GM04503 (cell line): ENCODE measurements around the gene ARMH4.

Experiments
- DNase-seq: peaks from one replicate; pipeline ENCODE4 v3.0.0-alpha.2; 2012; ENCODE audit warnings: low read depth

ARMH4 gene

GRCh38 chr14:58027904-58028303 lies 124.1 kb downstream of the ARMH4 start:
- no peak for DNase-seq

- no peak for DNase-seq
Observed at GRCh38 chr14:58026967-58027366, 125.0 kb downstream of the ARMH4 start.

- no peak for DNase-seq
Observed at GRCh38 chr14:58026219-58026618, 125.8 kb downstream of the ARMH4 start.

- no peak for DNase-seq
Observed at GRCh38 chr14:58014778-58015177, 137.2 kb downstream of the ARMH4 start.

- no peak for DNase-seq
Observed at GRCh38 chr14:58002618-58003017, 149.4 kb downstream of the ARMH4 start.

- no peak for DNase-seq
Observed at GRCh38 chr14:57999979-58000378, 152.0 kb downstream of the ARMH4 start.

- no peak for DNase-seq
Observed at GRCh38 chr14:57999471-57999870, 152.5 kb downstream of the ARMH4 start.

- no peak for DNase-seq
Observed at GRCh38 chr14:57998766-57999165, 153.2 kb downstream of the ARMH4 start.

GRCh38 chr14:57991353-57991752 lies 160.7 kb downstream of the ARMH4 start:
- DNase-seq, result no peak

GRCh38 chr14:57988445-57988844 lies 163.6 kb downstream of the ARMH4 start:
- DNase-seq, result no peak

- no peak for DNase-seq
Observed at GRCh38 chr14:57987596-57988300, 164.3 kb downstream of the ARMH4 start.

GRCh38 chr14:57987051-57987450 lies 165.0 kb downstream of the ARMH4 start:
- DNase-seq, result no peak

GRCh38 chr14:57982804-57983634 lies 169.0 kb downstream of the ARMH4 start:
- DNase-seq, result no peak

GRCh38 chr14:57981817-57982560 lies 170.0 kb downstream of the ARMH4 start:
- DNase-seq, result no peak

- no peak for DNase-seq
Observed at GRCh38 chr14:57979376-57980048, 172.5 kb downstream of the ARMH4 start.

- no peak for DNase-seq
Observed at GRCh38 chr14:57976701-57977100, 175.3 kb downstream of the ARMH4 start.

- DNase-seq, result no peak
Observed at GRCh38 chr14:57974896-57975295, 177.1 kb downstream of the ARMH4 start.

- no peak for DNase-seq
Observed at GRCh38 chr14:57970594-57970993, 181.4 kb downstream of the ARMH4 start.

- DNase-seq, result no peak
Observed at GRCh38 chr14:57970175-57970574, 181.8 kb downstream of the ARMH4 start.

GRCh38 chr14:57963071-57963470 lies 188.9 kb downstream of the ARMH4 start:
- DNase-seq, result no peak

GRCh38 chr14:57962325-57963035 lies 189.5 kb downstream of the ARMH4 start:
- no peak for DNase-seq

GRCh38 chr14:57961786-57962060 lies 190.3 kb downstream of the ARMH4 start:
- DNase-seq, result no peak
